Measurements from ENCODE around the gene NMT2. TPM values are rescaled to one million over a fixed set of nuclear protein-coding genes. Genes with fewer than 3 reads are reported as not detected.

NMT2 gene
- 11.8 and 12.2 TPM in 2 replicates for total RNA-seq (2021)
- long read RNA-seq, transcript NMT2-202 (12 exons, 2,907 nt) = major isoform, 15 of 38 reads
- long read RNA-seq, transcript NMT2-201 (13 exons, 2,457 nt) = minor isoform, 6 of 38 reads
- long read RNA-seq, partial matches to known transcripts = 7 of 38 reads
- long read RNA-seq, other reads (novel, unspliced or antisense) = 10 of 38 reads

GRCh38 chr10:15168291-15168785, at the start of gene NMT2:
NMT2 (minus strand) TSS chr10:15168693; CDS start chr10:15168612, 81 bp downstream.
- Histone ChIP-seq H2AFZ (ENCODE audit: low read length) (no peak within 1 kb of the TSS), H4K8ac (replicated peaks; ENCODE audit: insufficient read length, low read depth, low read length) (no peak within 1 kb of the TSS), H3K23me2 (ENCODE audit: insufficient read length, low read depth, low read length, poor library complexity, severe bottlenecking) (peaks cover 4% of the 10 kb centered on the region), H3K79me1 (ENCODE audit: insufficient read depth, low read depth, low read length, poor library complexity, severe bottlenecking) (no peaks in the 10 kb centered on the region), H2BK5ac (ENCODE audit: insufficient read length, low read length) (no peak within 1 kb of the TSS), H3K18ac (ENCODE audit: insufficient read length, low read depth, low read length) (peak within 1 kb of the TSS; percentile 73), H3K14ac (ENCODE audit: insufficient read depth, low read length) (peak within 1 kb of the TSS; percentile 74), H3K4ac (ENCODE audit: low read depth, low read length) (no peak within 1 kb of the TSS), H3K9me3 (ENCODE audit: control insufficient read depth, low read depth, low read length) (no peaks in the 10 kb centered on the region), H4K5ac (ENCODE audit: insufficient read length, low read depth, low read length) (no peak within 1 kb of the TSS), H2BK12ac (ENCODE audit: insufficient read length, low read depth, low read length) (no peak within 1 kb of the TSS), H3K4me2 (ENCODE audit: insufficient read depth, insufficient read length, low read length) (peak within 1 kb of the TSS; percentile 79), H2BK20ac (ENCODE audit: low read depth, low read length, poor library complexity, severe bottlenecking) (no peak within 1 kb of the TSS), H3K56ac (ENCODE audit: insufficient read length, low read depth, low read length) (no peak within 1 kb of the TSS), H3K23ac (ENCODE audit: insufficient read length, low read depth, low read length) (no peak within 1 kb of the TSS), H3K9ac (ENCODE audit: extremely low read depth, insufficient read length, low read length) (peak within 1 kb of the TSS; percentile 65), H4K91ac (ENCODE audit: insufficient read length, low read depth, low read length) (no peak within 1 kb of the TSS), H3T11ph (ENCODE audit: low read length) (no peak within 1 kb of the TSS), H4K20me1 (ENCODE audit: control insufficient read depth, insufficient read depth, insufficient read length) (no peaks in the 10 kb centered on the region), H3K4me1 (ENCODE audit: insufficient read depth, low read length) (no peaks in the 10 kb centered on the region; the same call in 1 of the 2 replicates), H3K27ac (ENCODE audit: insufficient read length, low read depth, low read length) (no peak within 1 kb of the TSS), H3K27me3 (ENCODE audit: insufficient read depth, low read length) (no peaks in the 10 kb centered on the region), H2BK15ac (ENCODE audit: low read depth, low read length) (no peak within 1 kb of the TSS), H2BK120ac (ENCODE audit: low read depth, low read length, poor library complexity, severe bottlenecking) (no peak within 1 kb of the TSS), H2AK5ac (ENCODE audit: insufficient read length, low read length) (no peak within 1 kb of the TSS), H3K79me2 (ENCODE audit: insufficient read depth, low read length) (no peaks in the 10 kb centered on the region)
- DNase-seq = peak; percentile 89
- H3K27me3 Mint-ChIP-seq (ENCODE audit: low read depth) = peaks cover 10% of the 10 kb centered on the region
- no CpG with 5 or more reads among the region's 70 CpGs for WGBS (ENCODE audit: extremely low coverage, insufficient read length, low lambda C conversion rate)
- H3K4me1 Mint-ChIP-seq = peaks cover 21 to 27% of the 10 kb centered on the region in 2 experiments
- peak within 1 kb of the TSS; percentile 90 to 93 for H3K4me3 Mint-ChIP-seq
- H3K27ac Mint-ChIP-seq = peak within 1 kb of the TSS in 2 of 3 experiments; percentile 95 to 96; a peak in 3 of 7 replicates
- H3K36me3 Mint-ChIP-seq (ENCODE audit: insufficient read depth in 1 of 3, low read depth in 3 of 3) = no peaks in the 10 kb centered on the region
- TF ChIP-seq CTCF (conservative IDR thresholded peaks at IDR 0.05) = peak; percentile 46; the same call in 2 of the 3 replicates
- H3K9me3 Mint-ChIP-seq = no peaks in the 10 kb centered on the region
